Colon (tissue), 2 donors: Measurements from ENCODE around the gene NR5A1.

Experiments used
- FAIRE-seq: peaks from 2 replicates; lab custom pipeline; 2012; peaks lifted over from hg19 to GRCh38; lab: Jason Lieb, UNC
- donor health status: control.
- donor health status: control.

The NR5A1 gene

DNA sequence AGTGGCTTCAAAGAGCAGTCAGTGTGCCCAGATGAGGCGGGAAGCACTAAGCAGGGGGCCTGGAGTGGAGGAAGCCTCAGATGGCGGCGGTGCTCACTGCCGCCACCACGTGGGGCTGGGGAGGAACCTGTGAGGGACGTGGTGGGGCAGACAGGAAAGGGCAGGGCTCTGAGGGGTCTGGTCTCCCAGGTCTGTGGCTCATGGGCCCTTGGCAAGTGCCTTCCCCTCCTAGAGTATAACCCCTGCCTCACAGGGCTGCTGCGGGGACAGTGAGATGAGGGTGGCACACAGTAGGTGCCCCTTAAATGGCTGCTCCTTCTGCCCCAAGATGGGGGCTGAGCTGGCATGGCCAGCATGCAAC, 26.6 kb downstream of the NR5A1 start:
- FAIRE-seq, result no peak

DNA sequence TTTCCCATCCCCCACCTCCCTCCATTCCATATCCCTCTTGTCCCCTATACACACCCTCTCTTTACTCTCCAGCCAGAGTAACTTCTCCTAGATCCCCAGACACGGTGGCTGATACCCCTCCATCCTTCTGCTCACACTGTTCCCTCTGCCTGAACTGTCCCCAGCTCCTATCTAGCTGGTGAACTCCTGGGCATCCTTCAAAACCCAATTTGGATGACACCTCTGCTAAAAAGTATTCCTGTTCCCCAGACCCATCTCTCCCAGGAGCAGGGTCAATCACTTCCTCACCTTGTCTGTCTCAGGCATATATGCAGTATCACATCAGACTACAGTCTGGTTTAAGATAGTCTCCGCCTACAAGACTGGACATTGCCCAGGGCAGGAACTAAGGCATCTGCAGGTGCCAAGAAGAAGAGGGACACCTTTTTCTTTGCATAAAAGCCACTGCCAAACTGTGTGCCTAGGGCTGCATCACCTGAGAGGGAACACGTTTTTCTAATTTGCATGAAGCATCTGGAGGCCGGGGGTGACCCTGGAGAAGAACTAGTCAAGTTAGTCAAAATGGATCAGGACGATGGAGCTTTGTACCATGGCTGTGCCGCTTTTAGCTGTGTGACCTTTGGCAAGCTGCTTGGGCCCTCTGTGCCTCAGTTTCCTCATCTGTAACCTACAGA, 27.1 kb downstream of the NR5A1 start:
- FAIRE-seq, result no peak

DNA sequence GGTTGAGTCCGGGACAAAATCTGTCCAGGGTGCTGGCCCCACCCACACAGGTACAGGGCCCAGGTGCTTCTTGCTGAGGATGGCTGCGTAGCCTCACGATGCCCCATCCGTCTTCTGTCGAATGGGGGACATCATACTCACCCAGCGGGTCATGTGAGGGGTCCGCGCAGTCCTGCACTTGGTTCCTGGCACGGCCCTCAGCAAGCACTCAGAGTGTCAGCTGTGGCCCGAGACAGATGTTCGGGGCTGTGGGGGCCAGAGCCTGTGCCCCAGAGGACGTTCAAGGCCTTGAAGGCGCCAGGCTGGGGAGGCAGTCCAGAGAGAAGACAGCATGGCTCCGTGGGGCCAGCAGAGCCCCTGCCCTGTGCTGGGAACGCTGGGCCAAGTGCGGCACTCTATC, 27.8 kb downstream of the NR5A1 start:
- FAIRE-seq, result no peak

DNA sequence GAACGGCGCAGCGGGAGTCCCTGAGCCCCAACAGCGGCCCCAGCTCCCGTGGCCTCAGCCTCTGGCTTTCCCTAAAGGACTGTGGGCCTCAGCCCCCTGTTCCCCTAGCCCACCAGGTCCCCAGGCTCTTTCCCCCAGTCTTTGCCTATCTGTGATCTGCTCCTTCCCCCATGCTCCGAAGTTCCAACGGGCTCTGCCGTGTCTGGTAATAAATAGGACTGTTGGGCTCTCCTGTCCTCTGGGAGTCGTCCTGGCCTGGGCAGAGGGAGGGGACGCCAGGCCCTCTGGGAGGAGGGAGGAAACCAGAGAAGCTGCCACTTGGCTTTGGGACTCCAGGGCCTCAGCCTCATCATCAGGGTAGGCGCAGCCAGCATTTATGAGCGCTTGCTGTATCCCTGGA, 28.8 kb downstream of the NR5A1 start:
- FAIRE-seq, result no peak

DNA sequence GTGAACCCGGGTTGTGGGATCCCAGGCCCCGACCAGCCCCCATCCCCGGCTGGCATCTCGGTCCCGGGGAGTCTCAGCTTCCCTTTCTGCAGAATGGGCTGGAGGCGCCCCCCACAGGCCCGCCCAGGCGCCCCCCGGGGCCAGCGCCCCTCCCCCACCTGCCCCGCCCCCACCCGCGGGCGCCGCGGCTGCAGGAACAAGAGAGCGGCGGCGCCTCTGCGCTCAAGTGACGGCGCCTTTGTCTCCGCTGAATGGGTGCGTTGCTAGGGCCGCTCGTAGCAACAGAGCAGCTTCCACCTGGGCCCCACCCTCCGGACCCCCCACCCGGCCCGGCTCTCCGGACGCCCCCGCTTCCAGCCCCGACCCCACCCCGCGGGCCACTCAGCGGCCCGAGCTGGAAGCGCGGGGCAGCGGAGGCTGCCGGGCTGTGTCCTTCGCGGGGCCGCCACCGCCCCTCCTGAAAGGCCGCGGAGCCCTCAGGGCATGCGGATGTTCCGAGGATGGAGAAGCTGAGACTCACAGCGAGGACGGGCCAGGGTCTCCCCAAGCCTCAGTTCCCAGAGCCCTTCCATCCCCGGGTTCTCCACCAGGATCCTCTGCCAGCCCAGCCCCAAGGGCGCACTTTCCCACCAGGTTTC, 29.4 kb downstream of the NR5A1 start:
- no peak for FAIRE-seq

DNA sequence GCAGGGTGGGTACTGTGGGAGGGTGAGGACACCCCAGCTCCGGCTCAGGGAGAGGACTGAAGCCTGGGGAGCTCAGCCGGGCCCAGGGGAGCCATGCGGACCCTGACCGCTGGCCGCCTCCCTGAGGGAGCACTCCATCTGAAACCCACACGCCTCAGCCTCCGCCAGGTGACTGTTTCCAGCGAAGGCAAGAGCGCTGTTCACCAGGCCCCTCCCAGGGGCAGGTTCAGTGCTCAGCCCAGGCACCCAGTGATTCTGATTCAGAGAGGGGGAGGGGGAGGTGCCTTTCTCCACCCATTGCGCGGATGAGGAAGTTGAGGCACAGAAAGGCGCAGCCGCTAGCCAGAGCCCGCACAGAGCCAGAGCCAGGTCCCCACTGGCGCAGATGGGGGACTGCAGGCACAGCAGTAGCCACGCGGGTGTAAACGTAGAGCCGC, 30.0 kb downstream of the NR5A1 start:
- FAIRE-seq, result no peak

DNA sequence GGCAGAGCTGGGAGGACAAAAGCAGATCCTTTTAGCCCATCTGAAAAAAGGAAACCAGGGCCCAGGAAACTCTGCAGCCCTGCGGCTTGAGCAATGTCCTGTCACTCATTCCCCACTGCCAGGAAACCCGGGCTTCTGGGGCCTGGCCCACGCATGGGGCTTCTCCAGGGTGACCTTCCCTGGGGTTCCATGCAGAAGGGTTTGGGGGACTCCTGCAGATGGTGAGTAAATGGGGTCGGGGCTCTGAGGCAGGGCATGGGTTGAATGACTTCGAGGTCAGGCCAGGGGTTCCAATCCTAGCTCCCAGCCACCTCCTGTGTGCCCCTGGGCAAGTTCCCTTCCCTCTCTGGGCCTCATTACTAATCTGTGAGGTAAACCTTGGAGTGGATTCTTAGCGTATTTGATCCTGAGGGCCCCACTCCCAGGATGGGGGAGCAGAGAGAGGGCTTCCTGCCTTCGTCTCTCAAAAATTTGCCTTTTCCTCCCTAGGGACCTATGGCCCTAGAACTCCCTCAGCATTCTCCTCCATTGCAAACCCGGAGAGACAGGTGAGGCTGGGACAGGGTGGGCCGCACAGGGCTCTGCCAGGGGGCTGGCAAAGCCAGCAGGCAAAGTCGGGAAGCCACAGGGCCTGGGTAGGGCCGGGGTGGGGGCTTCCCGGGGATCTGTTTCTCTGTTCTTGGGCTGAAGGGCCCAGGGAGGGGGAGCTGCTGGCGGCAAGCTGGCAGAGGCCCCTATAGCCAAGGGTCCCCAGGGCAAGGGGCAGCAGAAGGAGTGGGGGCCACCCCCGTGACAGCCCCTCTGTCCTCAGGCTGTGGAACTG, 31.1 kb downstream of the NR5A1 start:
- no peak for FAIRE-seq

DNA sequence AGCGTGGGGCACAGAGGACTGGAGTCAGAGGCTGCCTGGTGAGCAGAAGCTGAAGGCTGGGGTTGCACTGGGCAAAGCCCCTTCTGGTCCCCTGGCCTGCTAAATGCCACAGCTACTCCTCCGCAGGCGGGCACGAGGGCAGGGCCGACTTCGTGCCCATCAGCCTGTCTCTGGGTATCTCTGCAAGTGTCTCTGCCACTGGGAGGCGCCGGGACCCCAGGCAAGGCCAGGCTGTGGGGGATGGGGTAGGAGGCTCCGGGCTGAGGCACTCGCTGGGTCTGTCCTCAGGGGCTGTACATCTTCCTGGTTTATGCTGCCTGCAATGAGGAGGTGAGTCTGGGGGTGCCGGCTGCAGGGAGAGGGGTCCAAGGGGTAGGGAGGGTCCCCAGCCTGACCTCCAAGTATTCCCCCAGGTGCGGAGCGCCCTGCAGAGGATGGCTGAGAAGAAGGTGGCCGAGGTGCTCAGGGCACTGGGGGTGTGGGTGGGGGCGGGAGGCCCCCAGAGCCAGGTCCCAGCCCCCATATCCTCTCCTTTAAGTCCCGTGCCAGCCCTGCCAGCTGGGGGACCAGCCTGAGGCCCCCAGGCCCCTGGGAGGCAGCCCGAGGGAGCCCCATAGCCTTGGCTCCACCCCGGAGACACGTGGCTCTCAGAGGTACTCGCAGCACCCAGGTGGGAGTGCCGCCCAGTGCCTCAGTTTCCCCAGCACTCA, 31.9 kb downstream of the NR5A1 start:
- no peak for FAIRE-seq

DNA sequence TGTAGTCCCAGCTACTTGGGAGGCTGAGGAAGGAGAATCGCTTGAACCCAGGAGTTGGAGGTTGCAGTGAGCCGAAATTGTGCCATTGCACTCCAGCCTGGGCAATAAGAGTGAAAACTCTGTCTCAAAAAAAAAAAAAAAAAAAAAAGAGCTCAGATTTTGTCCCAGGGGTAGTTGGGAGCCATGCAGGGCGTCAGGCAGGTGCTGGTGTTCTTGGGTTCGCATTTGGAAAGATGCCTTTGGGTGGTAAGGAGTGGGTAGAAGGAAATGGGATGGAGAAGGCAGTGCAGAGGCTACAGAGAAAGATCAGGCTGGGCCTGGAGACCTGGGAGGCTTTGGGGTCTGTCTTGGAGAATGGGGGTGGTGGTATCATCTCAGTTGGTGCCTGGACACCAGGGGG, 33.0 kb downstream of the NR5A1 start:
- FAIRE-seq, result no peak

DNA sequence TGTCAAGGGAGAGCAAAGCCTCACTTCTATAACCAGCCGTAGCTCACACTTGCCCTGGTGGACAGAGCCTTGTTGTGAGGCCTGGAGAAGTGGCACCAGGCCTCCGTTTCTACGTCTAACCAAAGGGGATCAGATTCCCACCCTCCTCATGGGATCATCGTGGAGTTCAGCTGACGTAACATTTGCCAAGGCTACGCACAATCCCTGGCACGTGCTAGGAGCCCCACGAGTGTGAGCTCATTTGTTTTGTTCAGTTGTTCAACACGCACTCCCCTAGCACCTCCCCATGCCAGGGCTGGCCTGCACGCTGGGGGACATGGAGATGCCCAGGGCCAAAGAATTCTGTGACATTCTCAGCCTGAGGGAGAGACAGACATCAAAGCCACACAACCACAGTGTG, 33.9 kb downstream of the NR5A1 start:
- FAIRE-seq, result no peak

DNA sequence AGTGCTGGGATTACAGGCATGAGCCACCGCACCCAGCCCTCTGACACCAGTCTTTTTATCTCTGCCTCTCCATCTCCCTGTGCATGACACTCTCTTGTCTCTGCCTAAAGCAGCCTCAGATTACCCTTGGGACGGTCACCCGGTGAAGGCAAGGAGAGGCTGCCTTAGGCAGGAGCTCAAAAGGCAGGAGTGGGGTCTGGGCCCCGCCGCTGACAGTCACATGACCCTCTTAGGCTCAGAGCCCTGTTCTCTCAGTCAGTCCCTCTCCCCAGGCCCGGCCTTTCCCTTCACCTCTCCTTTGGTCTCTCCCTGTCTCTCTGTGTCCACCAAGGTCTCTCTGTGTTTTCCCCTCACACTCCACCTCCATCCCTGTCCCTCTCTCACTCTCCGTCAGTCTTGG, 34.4 kb downstream of the NR5A1 start:
- FAIRE-seq, result no peak

DNA sequence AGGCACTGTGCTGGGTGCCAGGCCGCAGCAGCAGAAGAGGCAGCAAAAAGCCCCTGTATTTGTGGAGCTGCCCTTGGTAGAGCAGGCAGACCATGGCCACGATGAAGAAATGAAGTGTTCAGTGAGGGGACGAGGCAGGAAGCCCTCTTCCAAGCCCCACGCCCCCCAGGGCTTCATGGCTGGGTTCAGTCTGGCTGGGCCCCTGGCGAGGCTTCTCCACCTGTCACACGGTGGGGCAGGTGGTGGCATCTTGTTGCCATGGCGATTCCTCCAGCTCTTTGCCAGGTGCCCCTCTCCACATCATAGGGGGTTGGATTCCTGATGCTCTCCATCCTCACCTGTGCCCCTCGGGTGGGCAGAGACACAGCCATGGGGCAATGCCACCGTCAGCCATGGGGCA, 35.4 kb downstream of the NR5A1 start:
- FAIRE-seq, result no peak

DNA sequence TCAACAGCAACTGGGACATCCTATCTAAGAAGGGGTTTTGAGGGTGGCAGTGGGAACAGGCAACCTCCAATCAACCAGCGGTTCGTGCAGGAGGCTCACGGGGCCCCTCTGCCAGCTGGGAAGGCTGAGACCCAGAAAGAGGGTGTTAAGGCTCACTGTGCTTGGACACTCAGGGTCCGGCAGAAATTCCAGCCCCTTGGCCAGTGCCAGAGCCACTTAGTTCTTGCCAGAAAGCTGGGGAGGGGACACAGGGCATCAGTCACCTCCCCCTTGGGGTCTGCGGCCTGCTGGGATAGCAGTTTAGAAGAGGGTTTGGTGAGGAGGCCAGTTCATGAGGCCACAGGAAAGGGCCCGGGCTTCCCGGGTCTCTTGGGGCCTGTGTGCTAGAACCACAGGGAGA, 36.5 kb downstream of the NR5A1 start:
- no peak for FAIRE-seq

DNA sequence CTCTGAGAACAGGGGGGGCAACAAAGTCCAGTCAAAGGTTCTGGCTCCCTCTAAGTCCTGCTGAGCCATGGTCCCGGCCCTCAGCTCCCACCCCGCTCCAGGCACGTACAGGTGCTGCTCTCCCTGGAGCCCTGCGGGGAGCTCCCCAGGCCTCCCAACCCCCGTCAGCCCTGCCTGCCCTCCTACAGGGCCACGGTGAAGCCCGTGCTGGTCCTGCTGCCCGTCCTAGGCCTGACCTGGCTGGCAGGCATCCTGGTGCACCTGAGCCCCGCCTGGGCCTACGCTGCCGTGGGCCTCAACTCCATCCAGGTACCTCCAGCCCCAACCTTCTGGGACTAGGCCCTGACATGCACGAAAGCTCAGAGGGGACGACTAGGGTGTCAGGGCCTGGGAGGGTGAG, 36.9 kb downstream of the NR5A1 start:
- no peak for FAIRE-seq

DNA sequence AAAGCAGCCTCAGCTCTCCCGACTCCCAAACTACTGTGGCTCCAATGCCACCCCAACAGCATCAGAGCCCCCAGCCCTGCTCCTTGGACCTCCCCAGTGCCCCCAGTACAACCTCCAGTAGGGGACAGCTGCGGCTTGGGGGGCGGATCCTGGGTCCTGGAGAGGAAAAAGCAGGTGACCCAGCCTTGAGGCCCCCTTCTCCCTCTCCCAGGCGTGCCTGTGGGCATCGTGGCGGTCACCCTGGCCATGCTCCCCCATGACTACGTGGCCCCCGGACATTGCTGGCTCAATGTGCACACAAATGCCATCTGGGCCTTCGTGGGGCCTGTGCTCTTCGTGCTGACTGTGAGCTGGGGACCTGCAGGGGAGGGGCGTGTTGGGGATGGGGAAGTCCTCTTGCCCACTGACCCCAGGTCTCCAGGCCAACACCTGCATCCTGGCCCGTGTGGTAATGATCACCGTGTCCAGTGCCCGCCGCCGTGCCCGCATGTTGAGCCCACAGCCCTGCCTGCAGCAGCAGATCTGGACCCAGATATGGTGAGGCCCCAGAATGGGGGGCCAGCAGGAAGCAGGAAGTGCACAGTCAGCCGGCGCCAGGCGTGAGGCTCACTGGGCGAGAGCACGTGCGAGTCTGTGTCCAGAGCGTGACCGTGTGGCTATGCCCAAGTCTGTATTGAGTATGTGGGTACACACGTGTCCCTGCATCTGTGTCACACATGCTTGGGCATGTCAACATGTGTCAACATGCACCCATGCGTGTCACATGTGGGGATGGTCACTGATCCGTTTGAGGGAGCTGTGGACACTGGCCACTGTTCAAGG, 38.0 kb downstream of the NR5A1 start:
- no peak for FAIRE-seq

DNA sequence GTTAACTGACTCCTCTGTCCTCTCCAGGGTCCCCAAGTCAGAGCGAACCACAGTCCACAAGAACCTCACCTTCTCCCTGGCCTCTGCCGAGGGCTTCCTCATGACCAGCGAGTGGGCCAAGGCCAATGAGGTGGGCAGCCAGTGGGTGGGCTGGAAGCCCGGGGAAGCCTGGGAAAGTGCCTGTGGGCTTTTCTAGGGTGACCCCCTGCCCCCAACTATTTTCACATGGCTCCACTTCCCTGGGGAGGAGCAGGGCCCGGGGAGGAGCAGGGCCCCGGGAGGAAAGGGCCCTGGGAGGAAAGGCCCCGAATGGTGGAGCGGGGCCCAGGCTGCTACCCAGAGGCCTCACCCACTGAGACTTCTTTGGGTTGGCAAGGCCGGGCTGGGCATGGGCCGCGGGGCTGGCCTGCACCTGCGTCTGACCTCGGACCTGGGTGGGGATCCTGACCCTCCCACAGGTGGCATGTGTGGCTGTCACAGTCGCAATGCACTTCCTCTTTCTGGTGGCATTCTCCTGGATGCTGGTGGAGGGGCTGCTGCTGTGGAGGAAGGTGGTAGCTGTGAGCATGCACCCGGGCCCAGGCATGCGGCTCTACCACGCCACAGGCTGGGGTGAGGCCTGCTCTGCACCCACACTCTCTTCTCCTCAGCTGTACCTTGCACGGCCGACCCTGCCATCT, 39.0 kb downstream of the NR5A1 start:
- FAIRE-seq, result no peak

DNA sequence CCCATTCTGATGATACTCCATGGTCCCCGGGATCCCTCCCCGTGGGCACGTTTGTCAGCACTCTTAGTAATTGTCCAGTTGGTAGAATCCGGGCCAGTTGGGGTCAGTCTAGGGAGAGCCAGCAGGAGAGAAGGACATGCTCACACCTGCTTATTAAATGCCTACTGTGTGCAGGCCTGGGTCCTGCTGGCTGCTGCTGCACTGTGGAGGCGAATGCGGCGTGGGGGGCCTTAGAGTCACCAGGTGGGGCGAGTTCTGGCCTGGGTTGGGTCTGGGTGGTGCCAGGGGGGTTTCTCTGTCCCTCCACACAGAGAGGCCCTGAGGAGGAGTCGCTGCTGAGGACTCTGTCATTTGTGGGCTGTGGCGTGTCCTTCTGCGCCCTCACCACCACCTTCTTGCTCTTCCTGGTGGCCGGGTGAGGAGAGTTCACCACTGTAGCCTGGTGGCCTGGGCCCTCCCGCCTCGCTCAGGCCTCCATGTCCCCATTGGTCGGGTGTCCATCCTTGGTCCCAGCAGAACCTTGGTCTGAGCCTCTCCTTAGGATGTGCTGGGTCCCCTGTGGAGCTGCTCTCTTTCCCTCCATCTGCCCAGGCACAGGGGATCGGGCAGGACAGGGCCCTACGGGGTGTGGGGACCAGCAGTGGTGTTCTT, 39.7 kb downstream of the NR5A1 start:
- FAIRE-seq, result no peak

DNA sequence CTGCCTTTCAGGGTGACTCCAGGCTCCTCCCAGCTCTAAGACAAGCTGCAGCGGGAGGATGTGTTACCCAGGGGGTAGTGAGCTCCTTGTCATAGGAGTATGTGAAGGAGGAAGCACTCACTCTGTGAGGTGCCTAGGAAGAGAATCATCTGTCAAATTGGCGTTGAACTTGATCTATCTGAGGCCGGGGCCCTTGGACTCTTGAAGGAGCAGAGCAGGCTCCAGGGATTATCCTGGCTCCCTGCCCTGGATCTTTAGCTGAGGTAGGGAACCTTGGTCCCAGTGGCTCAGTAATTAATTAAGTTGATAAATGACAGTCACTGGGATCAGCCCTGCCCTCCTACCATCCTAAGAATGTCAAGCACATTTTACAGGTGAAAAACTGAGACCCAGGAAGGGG, 41.5 kb downstream of the NR5A1 start:
- FAIRE-seq, result no peak

DNA sequence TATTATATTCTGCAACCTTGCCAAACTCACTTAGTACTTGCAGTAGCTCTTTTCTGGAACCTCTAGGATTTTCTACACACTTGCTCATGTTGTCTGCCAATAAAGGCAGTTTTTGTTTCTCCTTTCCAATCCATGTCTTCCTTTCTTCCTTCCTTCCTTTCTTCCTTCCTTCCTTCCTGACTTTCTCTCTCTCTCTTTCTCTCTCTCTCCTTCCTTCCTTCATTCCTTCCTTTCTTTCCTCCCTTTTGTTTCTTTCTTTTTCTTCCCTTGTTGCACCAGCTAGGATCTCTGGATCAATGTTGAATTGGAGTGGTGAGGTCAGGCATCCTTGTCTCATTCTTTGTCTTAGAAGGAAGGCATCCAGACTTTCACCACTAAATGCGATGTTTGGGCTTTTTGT, 44.5 kb downstream of the NR5A1 start:
- no peak for FAIRE-seq

DNA sequence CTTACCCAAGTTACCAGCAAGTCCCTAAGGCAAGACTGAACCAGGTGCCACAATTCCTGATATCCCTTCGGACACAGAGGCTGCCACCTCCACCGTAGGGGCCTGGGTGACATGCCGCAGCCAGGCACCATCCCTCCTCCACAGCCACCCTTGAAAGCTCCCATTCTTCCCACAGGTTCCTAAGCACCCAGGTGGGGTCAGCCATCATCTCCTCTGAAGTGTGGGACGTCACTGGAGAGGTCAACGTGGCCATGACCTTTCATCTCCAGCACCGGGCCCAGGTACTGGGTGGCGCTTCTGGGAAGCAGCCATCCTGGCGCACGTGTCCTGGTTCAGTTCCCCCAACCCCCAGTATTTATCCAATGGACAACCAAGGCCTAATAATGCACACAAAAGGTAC, 48.8 kb downstream of the NR5A1 start:
- FAIRE-seq, result no peak

DNA sequence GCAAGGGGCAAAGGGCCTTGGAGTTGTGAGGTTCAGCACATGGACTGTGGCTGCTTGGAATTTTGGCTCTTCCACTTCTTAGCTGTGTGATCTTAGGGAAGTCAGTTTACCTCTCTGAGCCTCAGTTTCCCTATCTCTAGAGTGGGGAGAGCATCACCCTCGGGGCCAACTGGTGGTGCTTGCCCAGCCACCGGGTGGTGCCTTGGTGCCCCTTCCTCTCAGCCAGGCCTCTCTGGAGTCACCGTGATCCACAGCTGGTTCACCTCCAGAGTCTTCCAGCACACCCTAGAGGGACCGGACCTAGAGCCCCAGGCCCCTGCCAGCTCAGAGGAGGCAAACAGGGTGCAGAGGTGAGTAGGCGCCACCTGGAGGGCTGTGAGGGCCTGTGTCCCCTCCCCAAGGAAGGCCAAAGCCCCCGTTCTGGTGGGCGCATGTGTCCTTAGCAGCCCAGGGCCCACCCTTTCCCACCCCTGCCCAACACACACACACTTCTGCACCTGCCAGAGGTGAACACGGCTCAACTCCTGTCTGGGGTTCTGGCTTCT, 49.2 kb downstream of the NR5A1 start:
- FAIRE-seq, result no peak
